Progenitor cell of endocrine pancreas (in vitro differentiated cells): ENCODE results near the gene HS2ST1. TPM values are rescaled to one million over a fixed set of nuclear protein-coding genes. Genes with fewer than 3 reads are reported as not detected.

Source experiments
- DNase-seq: peaks from one replicate; pipeline ENCODE4 v3.0.0; 2021; ENCODE audit warnings: low spot score; ENCODE audit not compliant: unreplicated experiment
- H3K27ac Mint-ChIP-seq: 2 replicates; pipeline ENCODE4 v1.8.0; 2021; ENCODE audit warnings: mild to moderate bottlenecking, moderate library complexity, mixed read lengths
- H3K27me3 Mint-ChIP-seq: 2 replicates; pipeline ENCODE4 v1.8.0; 2021; ENCODE audit warnings: mixed read lengths
- H3K36me3 Mint-ChIP-seq: 2 replicates; pipeline ENCODE4 v1.8.0; 2022; ENCODE audit warnings: mixed read lengths; ENCODE audit not compliant: insufficient read depth
- H3K4me1 Mint-ChIP-seq: 2 replicates; pipeline ENCODE4 v1.8.0; 2021; ENCODE audit warnings: low read depth, mixed read lengths
- H3K4me3 Mint-ChIP-seq: 2 replicates; pipeline ENCODE4 v1.8.0; 2021; ENCODE audit warnings: low read depth, mild to moderate bottlenecking, moderate library complexity, mixed read lengths
- H3K9me3 Mint-ChIP-seq: 2 replicates; pipeline ENCODE4 v1.8.0; 2021; ENCODE audit warnings: low read depth, mixed read lengths
- CTCF ChIP-seq: fragments of 200-600 bp; sonication (generic); IDR thresholded peaks from one replicate; pipeline ENCODE4 v1.5.0; 2021; ENCODE audit warnings: antibody characterized with exemption, mild to moderate bottlenecking; ENCODE audit not compliant: unreplicated experiment
- total RNA-seq: library from RNA; stranded (reverse); gene quantifications from 2 replicates; pipeline ENCODE4 v1.2.1, GENCODE V29; 2021

The HS2ST1 gene
- total RNA-seq, 1 donor from 2014 or later = 41.4 TPM

GRCh38 chr1:86991549-86992186, 77.2 kb downstream of the HS2ST1 start:
- no peak overlapping the region for H3K27ac Mint-ChIP-seq
- no peaks in the 10 kb centered on the region for H3K36me3 Mint-ChIP-seq
- peaks cover 19% of the 10 kb centered on the region for H3K4me1 Mint-ChIP-seq
- TF ChIP-seq CTCF = no peak
- no peak for DNase-seq
- H3K4me3 Mint-ChIP-seq = no peak overlapping the region
- H3K9me3 Mint-ChIP-seq = no peaks in the 10 kb centered on the region
- H3K27me3 Mint-ChIP-seq = no peaks in the 10 kb centered on the region

- Mint-ChIP-seq H3K4me3 (no peak overlapping the region), H3K27ac (no peak overlapping the region), H3K9me3 (no peaks in the 10 kb centered on the region), H3K4me1 (peaks cover 19% of the 10 kb centered on the region), H3K36me3 (no peaks in the 10 kb centered on the region), H3K27me3 (no peaks in the 10 kb centered on the region)
- no peak for TF ChIP-seq CTCF
- DNase-seq = no peak
Measured at GRCh38 chr1:86992861-86993260, 78.4 kb downstream of the HS2ST1 start.

- H3K36me3 Mint-ChIP-seq = no peaks in the 10 kb centered on the region
Measured at GRCh38 chr1:86993269-86993985, 79.0 kb downstream of the HS2ST1 start.

GRCh38 chr1:86994061-86994460, 79.6 kb downstream of the HS2ST1 start:
- Mint-ChIP-seq H3K27me3 (no peaks in the 10 kb centered on the region), H3K4me1 (peaks cover 19% of the 10 kb centered on the region), H3K9me3 (no peaks in the 10 kb centered on the region), H3K27ac (no peak overlapping the region), H3K36me3 (no peaks in the 10 kb centered on the region), H3K4me3 (no peak overlapping the region)
- TF ChIP-seq CTCF = no peak
- DNase-seq = no peak

More at GRCh38 chr1:86993269-86993985, 79.0 kb downstream of the HS2ST1 start:
- H3K27ac Mint-ChIP-seq = peak overlapping the region; percentile 24
- DNase-seq = no peak
- no peaks in the 10 kb centered on the region for H3K27me3 Mint-ChIP-seq
- TF ChIP-seq CTCF = no peak
- H3K4me1 Mint-ChIP-seq = peaks cover 19% of the 10 kb centered on the region
- H3K9me3 Mint-ChIP-seq = no peaks in the 10 kb centered on the region
- H3K4me3 Mint-ChIP-seq = no peak overlapping the region

- H3K27me3 Mint-ChIP-seq = no peaks in the 10 kb centered on the region
- no peak for TF ChIP-seq CTCF
- peaks cover 4% of the 10 kb centered on the region for H3K36me3 Mint-ChIP-seq
- peaks cover 4% of the 10 kb centered on the region for H3K9me3 Mint-ChIP-seq
- H3K4me1 Mint-ChIP-seq = peaks cover 26% of the 10 kb centered on the region
- H3K27ac Mint-ChIP-seq = no peak overlapping the region
- H3K4me3 Mint-ChIP-seq = no peak overlapping the region
- DNase-seq = no peak
Measured at GRCh38 chr1:86997538-86997937, 83.1 kb downstream of the HS2ST1 start.
